HFF-Myc (cell line): ENCODE results near the gene PRKCE.

Source experiments
- DNase-seq: peaks from one replicate; pipeline ENCODE4 v3.0.0-alpha.2; 2011; ENCODE audit warnings: low read depth; ENCODE audit errors: extremely low read depth
- H3K4me3 ChIP-seq: replicated peaks from 2 replicates; pipeline ENCODE4 v1.5.1; 2011; ENCODE audit warnings: low read depth, mild to moderate bottlenecking, control low read depth, low read length
- TF ChIP-seq, protein P1 (sequence below): IDR thresholded peaks from 2 replicates; pipeline ENCODE4 v1.5.1; 2012; ENCODE audit warnings: mild to moderate bottlenecking, low read depth, low read length, control low read depth; ENCODE audit errors: missing control alignments

Gene PRKCE

DNA sequence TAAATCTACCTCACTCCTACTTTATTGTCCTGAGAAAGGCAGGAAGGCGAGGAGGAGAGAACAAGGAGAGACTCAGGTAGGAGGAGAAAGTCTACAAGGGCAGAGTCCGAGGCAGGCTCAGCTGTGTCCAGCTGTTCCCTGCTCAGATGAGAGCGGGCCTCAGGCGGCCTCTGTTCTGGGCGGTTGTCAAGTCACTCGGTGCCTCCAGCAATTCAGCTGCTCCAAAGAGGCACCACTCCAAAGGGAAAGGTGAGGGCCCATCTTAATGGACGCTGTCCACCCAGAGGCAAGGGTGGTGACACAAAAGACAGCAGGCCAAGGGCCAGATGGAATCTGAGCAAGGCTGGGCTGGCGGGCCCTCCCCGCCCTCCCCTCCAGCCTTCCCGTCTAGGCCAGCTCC, 544.3 kb downstream of the PRKCE start:
- TF ChIP-seq, protein P1, sequence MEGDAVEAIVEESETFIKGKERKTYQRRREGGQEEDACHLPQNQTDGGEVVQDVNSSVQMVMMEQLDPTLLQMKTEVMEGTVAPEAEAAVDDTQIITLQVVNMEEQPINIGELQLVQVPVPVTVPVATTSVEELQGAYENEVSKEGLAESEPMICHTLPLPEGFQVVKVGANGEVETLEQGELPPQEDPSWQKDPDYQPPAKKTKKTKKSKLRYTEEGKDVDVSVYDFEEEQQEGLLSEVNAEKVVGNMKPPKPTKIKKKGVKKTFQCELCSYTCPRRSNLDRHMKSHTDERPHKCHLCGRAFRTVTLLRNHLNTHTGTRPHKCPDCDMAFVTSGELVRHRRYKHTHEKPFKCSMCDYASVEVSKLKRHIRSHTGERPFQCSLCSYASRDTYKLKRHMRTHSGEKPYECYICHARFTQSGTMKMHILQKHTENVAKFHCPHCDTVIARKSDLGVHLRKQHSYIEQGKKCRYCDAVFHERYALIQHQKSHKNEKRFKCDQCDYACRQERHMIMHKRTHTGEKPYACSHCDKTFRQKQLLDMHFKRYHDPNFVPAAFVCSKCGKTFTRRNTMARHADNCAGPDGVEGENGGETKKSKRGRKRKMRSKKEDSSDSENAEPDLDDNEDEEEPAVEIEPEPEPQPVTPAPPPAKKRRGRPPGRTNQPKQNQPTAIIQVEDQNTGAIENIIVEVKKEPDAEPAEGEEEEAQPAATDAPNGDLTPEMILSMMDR: no peak
- DNase-seq: no peak
- H3K4me3 ChIP-seq: no peak overlapping the region

DNA sequence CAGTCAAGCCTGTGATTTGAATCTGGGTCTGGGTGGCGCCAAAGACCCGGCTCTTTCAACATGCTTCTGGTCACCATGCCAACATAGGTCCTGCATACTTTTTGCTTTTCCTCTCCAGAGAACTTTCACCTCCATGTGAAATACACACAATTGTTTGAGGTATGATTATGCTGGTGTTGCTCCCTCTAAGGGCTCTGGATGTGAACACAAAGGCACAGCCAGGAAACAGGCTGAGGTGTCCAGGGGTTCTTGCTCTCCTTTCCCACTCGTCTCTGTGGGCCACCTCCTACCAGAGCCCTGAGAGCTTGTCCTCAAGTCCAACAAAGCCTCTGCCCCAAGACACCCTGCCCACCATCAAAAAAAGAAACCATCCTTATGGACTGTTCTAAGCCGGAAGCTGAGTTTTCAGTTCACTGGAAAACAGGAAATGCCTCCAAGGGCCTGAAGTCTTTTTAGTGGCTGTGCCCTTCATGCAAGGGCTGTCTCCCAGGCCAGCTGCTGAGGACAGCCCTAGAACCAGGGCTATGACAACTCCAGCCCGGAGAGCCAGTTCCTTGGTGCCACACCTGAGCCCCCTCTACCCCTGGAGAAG, 545.5 kb downstream of the PRKCE start:
- TF ChIP-seq, protein P1: no peak
- no peak for DNase-seq
- no peak overlapping the region for H3K4me3 ChIP-seq

DNA sequence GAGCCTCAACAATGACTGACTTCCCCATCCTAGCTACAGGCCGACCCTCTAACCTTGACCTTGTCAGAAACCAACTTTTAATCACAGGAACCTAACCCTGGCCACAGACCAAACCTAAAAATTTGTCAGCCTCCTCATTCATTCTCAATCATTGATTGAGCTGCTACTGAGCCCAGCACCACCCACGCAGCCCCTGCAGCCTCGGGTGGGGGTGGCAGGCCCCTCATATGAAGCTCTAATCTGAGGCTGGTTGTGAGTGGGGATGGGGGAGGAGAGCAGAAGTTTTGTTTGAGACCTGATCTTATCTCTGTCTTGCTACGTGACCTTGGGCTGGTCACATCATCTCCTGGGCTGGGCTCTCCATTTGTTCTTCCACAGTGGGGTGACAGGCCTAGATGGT, 546.2 kb downstream of the PRKCE start:
- no peak overlapping the region for H3K4me3 ChIP-seq
- TF ChIP-seq, protein P1: no peak
- DNase-seq: no peak

DNA sequence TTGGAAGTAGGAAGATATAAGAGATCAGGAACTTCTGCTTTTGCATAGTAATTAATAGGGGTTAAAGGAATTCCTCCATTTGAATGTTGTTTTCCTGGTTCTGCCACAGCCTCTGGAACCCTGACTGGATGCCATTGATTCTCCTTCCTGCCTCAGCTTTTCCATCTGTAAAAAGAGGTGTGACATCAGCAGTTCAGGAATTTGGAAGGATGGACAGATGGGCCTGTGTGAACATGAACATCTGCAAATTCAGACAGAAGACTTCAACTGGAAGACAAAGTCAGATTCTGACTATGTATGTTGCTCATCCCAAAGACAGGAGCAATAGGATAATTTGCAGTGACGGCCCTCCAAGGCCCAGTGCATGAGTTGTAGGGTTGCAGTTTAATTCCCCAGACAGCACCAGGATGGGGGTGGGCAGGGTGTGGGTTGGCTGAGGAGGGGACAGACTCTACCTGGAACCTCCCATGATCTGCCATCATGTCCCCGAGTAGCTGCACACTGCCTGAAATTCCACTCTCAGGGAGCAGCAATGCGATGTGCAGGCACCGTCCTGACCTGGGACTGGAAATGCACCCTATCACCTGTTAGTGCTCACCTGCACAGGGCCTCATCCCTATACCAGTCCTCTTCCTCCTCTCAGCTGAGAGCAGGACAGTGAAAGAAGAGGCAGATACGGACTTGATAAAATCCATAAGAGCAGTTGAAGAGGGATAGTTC, 546.8 kb downstream of the PRKCE start:
- DNase-seq: no peak
- TF ChIP-seq, protein P1: no peak
- no peak overlapping the region for H3K4me3 ChIP-seq

DNA sequence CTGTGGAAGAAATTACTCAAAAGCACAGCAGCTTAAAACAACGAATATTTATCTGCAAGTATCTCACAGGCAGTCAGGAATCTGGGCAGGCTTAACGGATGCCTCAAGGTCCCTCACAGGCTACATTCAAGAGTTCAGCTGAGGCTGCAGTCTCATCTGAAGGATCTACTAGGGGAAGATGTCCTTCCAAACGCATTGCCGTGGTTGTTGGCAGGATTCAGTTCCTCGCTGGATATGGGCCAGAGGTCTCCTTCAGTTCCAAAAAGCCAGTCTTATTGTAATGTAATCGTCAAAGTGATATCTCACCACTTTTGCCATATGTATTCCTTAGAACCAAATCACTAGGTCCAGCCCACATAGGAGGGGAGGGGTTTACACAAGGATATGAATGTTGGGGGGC, 547.5 kb downstream of the PRKCE start:
- TF ChIP-seq, protein P1: no peak
- no peak overlapping the region for H3K4me3 ChIP-seq
- DNase-seq: no peak

DNA sequence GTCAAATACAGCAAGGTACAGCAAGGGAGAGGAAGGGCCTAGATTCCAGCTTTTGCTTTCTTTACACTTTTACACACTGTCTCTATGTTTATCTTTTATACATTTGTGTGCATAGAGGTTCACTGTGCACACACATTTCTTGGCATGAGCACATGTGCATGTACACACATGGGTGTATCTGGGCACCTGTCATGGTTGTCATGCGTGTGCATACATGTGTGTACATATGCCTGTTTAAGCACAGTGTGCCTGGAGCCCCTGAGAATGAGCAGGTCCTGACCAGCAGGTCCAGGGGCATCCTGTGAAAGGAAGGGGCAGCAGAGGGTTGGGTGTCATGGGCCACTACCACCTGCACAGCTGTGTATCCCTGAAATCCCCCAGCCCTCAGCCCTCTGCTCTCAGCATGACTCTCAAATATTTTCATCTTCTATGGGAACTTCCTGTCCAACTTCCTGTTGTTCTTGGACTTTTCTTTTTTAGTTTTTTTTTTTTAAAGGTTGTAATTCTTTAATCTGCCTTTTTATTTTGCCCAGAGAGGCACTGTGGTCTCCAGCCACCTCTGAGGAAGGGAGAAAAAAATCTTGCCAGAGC, 548.7 kb downstream of the PRKCE start:
- TF ChIP-seq, protein P1: no peak
- no peak for DNase-seq
- no peak overlapping the region for H3K4me3 ChIP-seq
